Suprapubic skin (tissue), 4 donors: ENCODE measurements around the gene PLXNA4. TPM values are rescaled to one million over a fixed set of nuclear protein-coding genes. Genes with fewer than 3 reads are reported as not detected.

Source experiments
- DNase-seq, 2 donors: peaks; one replicate each; pipeline ENCODE4 v3.0.0-alpha.2; 2019; ENCODE audit warnings: low spot score in 2 of 2
- H3K27ac ChIP-seq: fragments of 200-600 bp; sonication (generic); one replicate; pipeline ENCODE4 v1.5.1; 2019
- H3K27me3 ChIP-seq: fragments of 200-600 bp; sonication (generic); one replicate; pipeline ENCODE4 v1.5.1; 2019
- H3K36me3 ChIP-seq: fragments of 200-600 bp; sonication (generic); one replicate; pipeline ENCODE4 v1.5.1; 2019
- H3K4me1 ChIP-seq: fragments of 200-600 bp; sonication (generic); one replicate; pipeline ENCODE4 v1.5.1; 2019
- H3K4me3 ChIP-seq: fragments of 200-600 bp; sonication (generic); one replicate; pipeline ENCODE4 v1.5.1; 2019; ENCODE audit warnings: mild to moderate bottlenecking
- H3K9me3 ChIP-seq: fragments of 200-600 bp; sonication (generic); one replicate; pipeline ENCODE4 v1.5.1; 2019
- EP300 ChIP-seq: sonication (generic); formaldehyde crosslinking; IDR thresholded peaks from one replicate; pipeline ENCODE4 v1.6.1; 2017; ENCODE audit warnings: antibody characterized with exemption
- POLR2A ChIP-seq, 2 donors: fragments of 450-650 bp; IDR thresholded peaks; one replicate each; pipeline ENCODE4 v1.6.1; 2017; ENCODE audit warnings: antibody characterized with exemption in 2 of 2, mild to moderate bottlenecking in 2 of 2, moderate library complexity in 2 of 2
- POLR2AphosphoS5 ChIP-seq, 3 donors: sonication (generic); formaldehyde crosslinking; IDR thresholded peaks; one replicate each; pipeline ENCODE4 v1.6.1; 2017; ENCODE audit warnings: antibody characterized with exemption in 3 of 3
- WGBS: methylation state at CpG from one replicate; pipeline ENCODE4 v1.1.5; 2018; 5-methylcytosine and 5-hydroxymethylcytosine counted together
- total RNA-seq, 4 donors: library from RNA; depleted of rRNA; stranded (reverse); fragments of >200 nt; gene quantifications; one replicate each; pipeline ENCODE4 v1.1.0, GENCODE V29; 2016
- TF ChIP-seq, protein P1 (sequence below), 2 donors: fragments of 200-600 bp in 1 of 2; fragments of 450-650 bp in 1 of 2; sonication (generic) in 1 of 2; IDR thresholded peaks; one replicate each; pipeline ENCODE4 v1.5.1; 2016 to 2019; ENCODE audit warnings: antibody characterized with exemption in 2 of 2, mild to moderate bottlenecking in 1 of 2, moderate library complexity in 1 of 2

Gene PLXNA4
- total RNA-seq, 4 donors from 2014 or later = 5.4 to 10.7 (median 7.1) TPM

DNA sequence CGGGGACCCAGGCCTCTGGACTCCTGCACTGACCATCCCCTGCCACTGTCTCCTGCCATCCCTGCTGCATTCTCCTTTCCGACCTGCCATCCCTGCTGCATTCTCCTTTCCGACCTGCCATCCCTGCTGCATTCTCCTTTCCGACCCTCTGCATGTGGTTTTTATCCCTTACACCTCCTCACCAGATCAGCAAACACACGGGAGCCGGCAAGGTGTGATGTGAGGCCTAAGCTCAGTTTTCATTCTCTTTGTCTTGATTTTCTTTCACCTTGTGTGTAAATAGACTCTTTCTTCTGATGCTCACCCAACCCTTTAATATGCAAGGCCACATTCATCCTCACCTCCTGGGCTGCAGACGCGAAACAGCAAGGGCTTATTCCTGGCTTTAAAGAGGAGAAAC, 11.4 kb downstream of the PLXNA4 start:
- Histone ChIP-seq H3K27me3 (peaks cover 30% of the 10 kb centered on the region), H3K36me3 (no peaks in the 10 kb centered on the region), H3K4me3 (no peak overlapping the region), H3K9me3 (no peaks in the 10 kb centered on the region), H3K4me1 (no peaks in the 10 kb centered on the region), H3K27ac (no peak overlapping the region)
- DNase-seq = no peak
- TF ChIP-seq, protein P1, sequence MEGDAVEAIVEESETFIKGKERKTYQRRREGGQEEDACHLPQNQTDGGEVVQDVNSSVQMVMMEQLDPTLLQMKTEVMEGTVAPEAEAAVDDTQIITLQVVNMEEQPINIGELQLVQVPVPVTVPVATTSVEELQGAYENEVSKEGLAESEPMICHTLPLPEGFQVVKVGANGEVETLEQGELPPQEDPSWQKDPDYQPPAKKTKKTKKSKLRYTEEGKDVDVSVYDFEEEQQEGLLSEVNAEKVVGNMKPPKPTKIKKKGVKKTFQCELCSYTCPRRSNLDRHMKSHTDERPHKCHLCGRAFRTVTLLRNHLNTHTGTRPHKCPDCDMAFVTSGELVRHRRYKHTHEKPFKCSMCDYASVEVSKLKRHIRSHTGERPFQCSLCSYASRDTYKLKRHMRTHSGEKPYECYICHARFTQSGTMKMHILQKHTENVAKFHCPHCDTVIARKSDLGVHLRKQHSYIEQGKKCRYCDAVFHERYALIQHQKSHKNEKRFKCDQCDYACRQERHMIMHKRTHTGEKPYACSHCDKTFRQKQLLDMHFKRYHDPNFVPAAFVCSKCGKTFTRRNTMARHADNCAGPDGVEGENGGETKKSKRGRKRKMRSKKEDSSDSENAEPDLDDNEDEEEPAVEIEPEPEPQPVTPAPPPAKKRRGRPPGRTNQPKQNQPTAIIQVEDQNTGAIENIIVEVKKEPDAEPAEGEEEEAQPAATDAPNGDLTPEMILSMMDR (IDR thresholded peaks at IDR 0.05) = no peak
- TF ChIP-seq EP300 (no peak), POLR2AphosphoS5 (IDR thresholded peaks at IDR 0.05) (no peak), POLR2A (IDR thresholded peaks at IDR 0.05) (no peak)
- WGBS = 90% methylated on average over 8 of the region's 8 CpGs

- 57% methylated on average over 1 of the region's 1 CpG for WGBS
- DNase-seq = no peak
- H3K27me3 ChIP-seq = peaks cover 30% of the 10 kb centered on the region
- H3K9me3 ChIP-seq = no peaks in the 10 kb centered on the region
- no peaks in the 10 kb centered on the region for H3K4me1 ChIP-seq
- no peaks in the 10 kb centered on the region for H3K36me3 ChIP-seq
- no peak overlapping the region for H3K27ac ChIP-seq
- H3K4me3 ChIP-seq = no peak overlapping the region
- TF ChIP-seq POLR2A (IDR thresholded peaks at IDR 0.05) = no peak
- no peak for TF ChIP-seq POLR2AphosphoS5 (IDR thresholded peaks at IDR 0.05)
- TF ChIP-seq, protein P1 (IDR thresholded peaks at IDR 0.05) = no peak
- no peak for TF ChIP-seq EP300
Observed at GRCh38 chr7:132564090-132564489, 12.2 kb downstream of the PLXNA4 start.

DNA sequence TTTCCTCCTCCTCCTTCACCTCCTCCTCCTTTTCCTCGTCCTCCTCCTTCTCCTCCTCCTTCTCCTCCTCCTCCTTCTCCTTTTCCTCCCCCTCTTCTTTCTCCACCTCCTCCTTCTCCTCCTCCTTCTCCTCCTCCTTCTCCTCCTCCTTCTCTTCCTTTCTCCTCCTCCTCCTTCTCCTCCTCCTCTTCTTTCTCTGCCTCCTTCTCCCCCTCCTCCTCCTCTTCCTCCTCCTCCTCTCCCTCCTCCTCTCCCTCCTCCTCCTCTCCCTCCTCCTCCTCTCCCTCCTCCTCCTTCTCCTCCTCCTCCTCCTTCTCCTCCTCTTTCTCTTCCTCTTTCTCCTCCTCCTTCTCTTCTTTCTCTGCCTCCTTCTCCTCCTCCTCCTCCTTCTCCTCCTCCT, 13.6 kb downstream of the PLXNA4 start:
- no peak for DNase-seq
- H3K4me1 ChIP-seq = no peaks in the 10 kb centered on the region
- no peak overlapping the region for H3K4me3 ChIP-seq
- H3K9me3 ChIP-seq = no peaks in the 10 kb centered on the region
- no peak overlapping the region for H3K27ac ChIP-seq
- H3K27me3 ChIP-seq = peaks cover 20% of the 10 kb centered on the region
- no peak for TF ChIP-seq POLR2AphosphoS5 (IDR thresholded peaks at IDR 0.05)
- H3K36me3 ChIP-seq = no peaks in the 10 kb centered on the region
- WGBS = 87% methylated on average over 1 of the region's 1 CpG

DNA sequence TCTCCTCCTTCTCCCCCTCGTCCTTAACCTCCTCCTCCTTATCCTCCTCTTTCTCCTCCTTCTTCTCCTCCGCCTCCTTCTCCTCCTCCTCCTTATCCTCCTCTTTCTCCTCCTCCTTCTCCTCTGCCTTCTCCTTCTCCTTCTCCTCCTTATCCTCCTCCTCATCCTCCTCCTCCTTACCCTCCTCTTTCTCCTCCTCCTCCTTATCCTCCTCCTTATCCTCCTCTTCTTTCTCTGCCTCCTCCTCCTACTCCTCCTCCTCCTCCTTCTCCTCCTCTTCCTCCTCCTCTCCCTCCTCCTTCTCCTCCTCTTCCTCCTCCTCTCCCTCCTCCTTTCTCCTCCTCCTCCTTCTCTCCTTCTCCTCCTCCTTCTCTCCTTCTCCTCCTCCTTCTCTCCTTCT, 14.5 kb downstream of the PLXNA4 start:
- H3K36me3 ChIP-seq = no peaks in the 10 kb centered on the region
- 75% methylated on average over 2 of the region's 2 CpGs for WGBS
- no peak overlapping the region for H3K4me3 ChIP-seq
- no peak overlapping the region for H3K27ac ChIP-seq
- H3K4me1 ChIP-seq = no peaks in the 10 kb centered on the region
- no peak for DNase-seq
- no peak for TF ChIP-seq POLR2AphosphoS5 (IDR thresholded peaks at IDR 0.05)
- TF ChIP-seq, protein P1 (IDR thresholded peaks at IDR 0.05) = no peak
- TF ChIP-seq EP300 = no peak
- no peak for TF ChIP-seq POLR2A (IDR thresholded peaks at IDR 0.05)
- peaks cover 20% of the 10 kb centered on the region for H3K27me3 ChIP-seq
- no peaks in the 10 kb centered on the region for H3K9me3 ChIP-seq

GRCh38 chr7:132560825-132561529, 15.3 kb downstream of the PLXNA4 start:
- WGBS = 79% methylated on average over 8 of the region's 8 CpGs
- no peaks in the 10 kb centered on the region for H3K4me1 ChIP-seq
- TF ChIP-seq POLR2A (IDR thresholded peaks at IDR 0.05) (no peak), EP300 (no peak), POLR2AphosphoS5 (IDR thresholded peaks at IDR 0.05) (no peak)
- TF ChIP-seq, protein P1 (IDR thresholded peaks at IDR 0.05) = no peak

More at GRCh38 chr7:132560825-132561529, 15.3 kb downstream of the PLXNA4 start:
- Histone ChIP-seq H3K27me3 (peaks cover 20% of the 10 kb centered on the region), H3K4me3 (no peak overlapping the region), H3K27ac (no peak overlapping the region), H3K36me3 (no peaks in the 10 kb centered on the region), H3K9me3 (no peaks in the 10 kb centered on the region)
- DNase-seq = no peak
